H54 (cell line): Measurements from ENCODE around the gene HBQ1.
"Not testable (repeated sequence)": the region's sequence is repeated elsewhere in the genome, so short reads cannot be mapped to it uniquely, and the experiment has no call there.

Source experiments
- DNase-seq: peaks from one replicate; pipeline ENCODE4 v3.0.0; 2011; ENCODE audit warnings: low spot score, mixed read lengths; ENCODE audit not compliant: insufficient read length
- FAIRE-seq: peaks from 3 replicates; lab custom pipeline; 2011; peaks lifted over from hg19 to GRCh38; lab: Jason Lieb, UNC
- POLR2A ChIP-seq: IDR thresholded peaks from 2 replicates; pipeline ENCODE4 v1.6.1; 2011; ENCODE audit warnings: low read depth, mild to moderate bottlenecking, low read length

The HBQ1 gene

DNA sequence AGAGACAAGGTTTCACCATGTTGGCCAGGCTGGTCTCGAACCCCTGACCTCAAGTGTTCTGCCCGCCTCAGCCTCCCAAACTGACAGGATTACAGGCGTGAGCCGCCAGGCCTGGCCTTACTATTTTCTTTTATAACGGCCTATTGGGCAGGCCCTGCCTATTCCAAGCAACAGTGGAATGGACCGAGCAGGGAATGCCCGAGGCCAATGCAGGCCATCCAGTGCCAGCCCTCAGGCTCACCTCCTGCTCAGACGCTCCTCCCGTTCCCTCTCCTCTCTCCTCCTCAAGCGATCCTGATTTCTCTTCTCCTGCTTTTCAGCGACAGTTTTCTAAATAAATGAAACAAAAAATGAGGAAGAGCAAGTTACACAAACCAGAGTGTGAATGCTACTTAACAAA, 12.4 kb downstream of the HBQ1 start:
- DNase-seq (no peak), FAIRE-seq (no peak)
- no peak for TF ChIP-seq POLR2A

DNA sequence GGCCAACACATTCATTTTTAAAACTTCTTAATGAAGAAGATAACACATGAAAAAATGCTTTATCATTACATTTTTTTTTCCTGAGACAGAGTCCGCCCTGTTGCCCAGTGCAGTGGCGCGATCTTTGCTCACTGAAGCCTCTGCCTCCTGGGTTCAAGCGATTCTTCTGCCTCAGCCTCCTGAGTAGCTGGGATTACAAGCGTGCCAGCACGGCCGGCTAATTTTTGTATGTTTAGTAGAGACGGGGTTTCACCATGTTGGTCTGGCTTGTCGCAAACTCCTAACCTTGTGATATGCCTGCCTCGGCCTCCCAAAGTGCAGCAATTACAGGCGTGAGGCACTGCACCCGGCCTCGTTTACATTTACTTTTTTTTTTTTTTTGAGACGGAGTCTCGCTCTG, 13.2 kb downstream of the HBQ1 start:
- FAIRE-seq (no peak), DNase-seq (no peak)
- no peak for TF ChIP-seq POLR2A

GRCh38 chr16:194516-194915, 14.3 kb downstream of the HBQ1 start:
- DNase-seq: no peak
- no peak for FAIRE-seq
- TF ChIP-seq POLR2A: no peak

- TF ChIP-seq POLR2A: no peak
- DNase-seq: no peak
- peak; percentile 38 for FAIRE-seq
These were observed 20.1 kb downstream of the HBQ1 start for GRCh38 chr16:200388-200787.

DNA sequence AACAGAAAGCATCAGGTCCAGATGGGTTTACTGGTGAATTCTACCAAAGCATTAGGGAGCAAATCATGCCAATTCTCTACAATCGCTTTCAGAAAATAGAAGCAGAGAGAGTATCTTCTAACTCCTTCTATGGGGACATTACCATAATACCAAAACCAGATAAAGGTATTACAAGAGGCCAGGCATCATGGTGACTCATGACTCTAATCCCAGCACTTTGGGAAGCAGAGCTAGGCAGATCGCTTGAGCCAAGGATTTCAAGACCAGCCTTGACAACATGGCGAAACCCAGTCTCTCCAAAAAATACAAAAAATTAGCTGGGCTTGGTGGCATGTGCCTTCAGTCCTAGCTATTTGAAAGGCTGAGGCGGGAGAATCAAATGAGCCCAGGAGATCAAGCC, 23.0 kb downstream of the HBQ1 start:
- DNase-seq (no peak), FAIRE-seq (no peak)
- TF ChIP-seq POLR2A: no peak

- FAIRE-seq: not testable (repeated sequence)
These were observed 23.8 kb downstream of the HBQ1 start for GRCh38 chr16:204046-204445.

GRCh38 chr16:209359-209758, 29.1 kb downstream of the HBQ1 start:
- not testable (repeated sequence) for FAIRE-seq

More at GRCh38 chr16:204046-204445, 23.8 kb downstream of the HBQ1 start:
- DNase-seq: not testable (repeated sequence)

GRCh38 chr16:211631-212180, 31.4 kb downstream of the HBQ1 start:
- not testable (repeated sequence) for DNase-seq, FAIRE-seq

More at GRCh38 chr16:209359-209758, 29.1 kb downstream of the HBQ1 start:
- DNase-seq: not testable (repeated sequence)

DNA sequence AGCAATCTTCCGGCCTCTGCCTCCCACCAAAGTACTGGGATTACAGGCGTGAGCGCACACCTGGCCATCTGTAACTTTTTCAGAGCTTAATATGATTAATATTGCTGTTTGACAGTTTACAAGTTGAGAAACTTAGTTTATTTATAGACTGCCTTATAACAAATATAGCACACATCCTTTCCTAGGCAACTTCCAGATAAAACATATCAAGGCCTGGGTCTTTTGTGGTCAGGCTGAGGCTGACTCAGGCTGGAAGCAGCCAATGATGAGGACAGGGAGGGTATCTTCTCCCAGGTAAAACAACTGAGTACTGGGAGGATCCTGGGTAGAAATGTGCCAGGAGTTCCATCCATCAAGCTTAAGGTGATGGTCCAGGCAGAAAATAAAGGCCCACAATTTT, 32.7 kb downstream of the HBQ1 start:
- no peak for TF ChIP-seq POLR2A
- no peak for FAIRE-seq
- no peak for DNase-seq

DNA sequence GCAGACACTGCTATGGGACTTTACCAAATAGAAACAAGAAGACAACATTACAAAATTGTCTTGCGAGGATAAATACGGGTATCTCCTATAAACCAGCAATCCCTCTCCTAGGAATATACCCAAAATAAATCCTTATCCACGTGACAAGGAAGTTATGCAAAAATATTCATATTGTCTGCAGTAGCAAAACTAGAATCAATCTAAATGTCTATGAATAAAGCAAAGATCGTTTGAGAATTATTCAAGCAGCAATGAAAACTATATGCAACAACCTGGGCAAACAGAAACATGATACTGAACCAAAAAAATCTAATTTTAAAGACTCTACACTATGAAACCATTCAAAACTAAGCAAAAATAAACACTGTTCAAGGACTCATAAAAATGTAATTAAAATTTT, 39.8 kb downstream of the HBQ1 start:
- no peak for TF ChIP-seq POLR2A
- FAIRE-seq: no peak
- no peak for DNase-seq

DNA sequence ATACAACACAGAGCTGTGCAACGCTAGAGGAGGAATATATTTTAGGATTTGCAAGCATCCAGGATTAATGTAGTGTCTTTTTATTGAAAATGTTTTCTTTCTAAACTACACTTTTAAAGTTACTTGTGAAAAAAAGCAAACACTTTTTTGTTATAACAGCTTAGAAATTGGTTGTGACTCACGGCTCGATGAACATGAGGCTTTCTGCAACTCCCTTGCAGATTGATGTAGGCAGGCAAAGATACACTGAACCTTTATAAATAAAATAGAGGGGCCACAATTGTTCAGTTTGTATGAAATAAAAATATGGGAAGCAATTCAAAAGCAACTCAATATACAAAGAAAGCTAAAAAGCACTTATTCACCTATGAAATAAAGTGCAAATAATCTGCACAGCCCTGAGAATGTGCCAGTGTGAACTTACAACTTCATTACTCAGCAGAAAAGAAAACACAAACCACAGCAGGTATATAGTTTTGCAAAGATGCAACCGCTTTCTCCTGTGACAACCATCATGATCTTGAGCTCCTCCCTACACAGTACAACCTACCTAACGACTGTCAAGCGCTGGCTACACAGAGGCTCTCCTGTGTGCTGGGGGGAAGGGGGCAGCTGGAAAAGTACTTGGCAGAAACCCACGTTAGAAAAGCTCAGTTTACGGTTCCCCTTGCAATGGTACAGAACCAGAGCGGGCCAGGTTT, 48.0 kb downstream of the HBQ1 start:
- no peak for TF ChIP-seq POLR2A
- no peak for DNase-seq
- no peak for FAIRE-seq

DNA sequence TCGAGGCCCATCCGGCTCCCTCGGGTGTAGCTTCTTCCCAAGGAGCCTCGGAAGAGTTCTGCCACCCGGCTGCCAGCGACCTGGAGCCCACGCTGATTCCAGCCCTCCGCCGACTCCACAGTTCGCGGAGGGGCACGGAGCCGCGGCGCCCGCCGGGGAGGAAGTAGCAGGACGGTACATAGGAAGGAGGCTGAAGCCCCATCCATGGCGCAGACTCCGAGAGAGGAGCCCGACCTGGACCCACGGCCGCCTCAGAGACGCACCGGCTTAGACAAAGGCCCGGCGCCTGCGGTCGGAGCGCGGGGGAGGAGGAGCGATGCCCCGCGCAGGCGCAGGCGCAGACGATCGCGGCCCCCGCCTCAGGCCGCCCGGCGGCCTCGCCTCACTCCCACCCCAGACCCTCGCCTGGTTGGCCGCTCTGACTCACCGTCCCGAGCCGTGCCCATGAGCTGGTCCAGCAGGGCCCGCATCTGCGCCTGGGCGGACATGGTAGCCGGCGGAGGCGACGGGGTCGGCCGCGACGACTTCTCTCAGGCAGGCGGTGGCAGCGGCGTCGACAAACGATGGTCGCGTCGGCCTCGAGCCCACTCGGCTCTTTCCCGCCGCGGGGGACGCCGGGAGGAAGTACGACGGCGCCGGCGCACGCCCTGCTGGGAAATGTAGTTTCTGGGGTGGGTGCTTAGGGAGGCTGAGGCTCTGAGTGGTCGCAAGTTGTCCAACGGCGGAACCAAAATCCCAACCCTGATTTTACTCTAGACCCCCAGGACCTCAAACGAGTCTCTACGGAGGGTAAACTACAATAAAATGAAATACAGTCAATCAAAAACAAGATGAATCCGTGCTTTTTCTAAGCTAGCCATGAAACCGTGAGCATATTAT, 48.8 kb downstream of the HBQ1 start, which contains the start of gene LUC7L:
Gene LUC7L (minus strand): TSS at position 598 of the 879 bp plus-strand sequence. CDS start 110 bp downstream, at position 488.
- TF ChIP-seq POLR2A: peak; percentile 99
- FAIRE-seq (no peak), DNase-seq (peak; percentile 85)

DNA sequence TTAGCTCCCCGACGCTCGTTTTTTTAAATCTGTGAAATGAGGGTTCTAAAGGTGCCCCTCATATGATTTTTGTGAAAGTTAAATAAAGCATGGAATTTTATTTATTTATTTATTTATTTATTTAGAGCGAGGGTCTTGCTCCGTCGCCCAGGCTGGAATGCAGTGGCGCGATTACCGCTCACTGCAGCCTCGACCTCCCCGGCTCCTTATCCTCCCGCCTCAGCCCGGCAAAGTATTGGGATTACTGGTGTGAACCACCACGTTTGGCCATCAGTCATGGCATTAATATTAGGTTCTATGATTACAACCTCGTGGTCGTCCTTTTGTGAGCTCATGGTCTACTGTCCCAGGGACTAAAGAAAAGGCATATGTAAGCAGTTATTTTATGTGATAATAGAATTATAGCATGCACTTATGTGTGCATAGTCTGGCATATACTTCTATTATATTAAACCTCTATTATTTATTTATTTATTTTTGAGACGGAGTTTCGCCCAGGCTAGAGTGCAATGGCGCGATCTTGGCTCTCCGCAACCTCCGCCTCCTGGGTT, 49.5 kb downstream of the HBQ1 start:
- no peak for FAIRE-seq
- TF ChIP-seq POLR2A: no peak
- no peak for DNase-seq

DNA sequence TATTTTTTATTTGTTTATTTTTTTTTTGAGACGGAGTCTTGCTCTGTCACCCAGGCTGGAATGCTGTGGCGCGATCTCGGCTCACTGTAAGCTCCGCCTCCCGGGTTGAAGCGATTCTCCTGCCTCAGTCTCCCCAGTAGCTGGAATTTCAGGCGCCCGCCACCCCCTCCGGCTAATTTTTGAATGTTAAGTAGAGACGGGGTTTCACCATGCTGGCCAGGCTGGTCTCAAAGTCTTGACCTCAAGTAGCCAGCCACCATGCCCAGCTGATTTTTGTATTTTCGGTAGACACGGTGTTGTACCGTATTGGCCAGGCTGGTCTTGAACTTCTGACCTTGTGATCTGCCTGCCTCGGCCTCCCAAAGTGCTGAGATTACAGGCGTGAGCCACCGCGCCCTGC, 50.1 kb downstream of the HBQ1 start:
- DNase-seq, FAIRE-seq: not testable (repeated sequence)
